Fibroblast of lung (primary cell): ENCODE measurements around the gene PDE11A. TPM values are rescaled to one million over a fixed set of nuclear protein-coding genes. Genes with fewer than 3 reads are reported as not detected.

Source experiments
- DNase-seq, 2 donors: peaks; one replicate each; pipeline versions ENCODE4 v3.0.0 to v3.0.0-alpha.2; 2010; ENCODE audit warnings: low read depth in 2 of 2
- H2AFZ ChIP-seq: 2 replicates; pipeline ENCODE4 v1.5.1; 2012; ENCODE audit warnings: low read length, control low read depth, inconsistent platforms
- H3K27ac ChIP-seq: 2 replicates; pipeline ENCODE4 v1.5.1; 2011; ENCODE audit warnings: low read length, control low read depth; ENCODE audit not compliant: insufficient read depth
- H3K27me3 ChIP-seq: 2 replicates; pipeline ENCODE4 v1.5.1; 2011; ENCODE audit warnings: mild to moderate bottlenecking, low read length; ENCODE audit not compliant: control insufficient read depth, insufficient read depth
- H3K36me3 ChIP-seq: 2 replicates; pipeline ENCODE4 v1.5.1; 2011; ENCODE audit warnings: low read length; ENCODE audit not compliant: control insufficient read depth, insufficient read depth
- H3K4me1 ChIP-seq: 2 replicates; pipeline ENCODE4 v1.5.1; 2011; ENCODE audit warnings: low read length; ENCODE audit not compliant: control insufficient read depth, insufficient read depth; ENCODE audit errors: extremely low read depth
- H3K4me2 ChIP-seq: 2 replicates; pipeline ENCODE4 v1.5.1; 2011; ENCODE audit warnings: low read length, control low read depth; ENCODE audit not compliant: insufficient read depth; ENCODE audit errors: extremely low read depth
- H3K4me3 ChIP-seq, 4 experiments: fragments of 200-600 bp in 1 of 4; sonication (generic) in 1 of 4; replicated peaks in 1 of 4; 2 replicates each; pipeline ENCODE4 v1.5.1; 2011 to 2016; ENCODE audit warnings: low read length in 4 of 4, low read depth in 3 of 4, mild to moderate bottlenecking in 3 of 4, control low read depth in 2 of 4, inconsistent platforms in 1 of 4, mixed read lengths in 1 of 4; ENCODE audit not compliant: insufficient read depth in 1 of 4; ENCODE audit errors: control extremely low read depth in 1 of 4
- H3K79me2 ChIP-seq: 2 replicates; pipeline ENCODE4 v1.5.1; 2012; ENCODE audit warnings: mild to moderate bottlenecking, low read length, inconsistent platforms; ENCODE audit not compliant: control insufficient read depth, insufficient read depth
- H3K9ac ChIP-seq: 2 replicates; pipeline ENCODE4 v1.5.1; 2011; ENCODE audit warnings: mild to moderate bottlenecking, low read length, control low read depth; ENCODE audit not compliant: insufficient read depth
- H3K9me3 ChIP-seq: 2 replicates; pipeline ENCODE4 v1.5.1; 2012; ENCODE audit warnings: low read depth, low read length; ENCODE audit not compliant: control insufficient read depth, insufficient read depth
- H4K20me1 ChIP-seq: 2 replicates; pipeline ENCODE4 v1.5.1; 2011; ENCODE audit warnings: low read length; ENCODE audit not compliant: control insufficient read depth, insufficient read depth; ENCODE audit errors: extremely low read depth
- EZH2 ChIP-seq: IDR thresholded peaks from 2 replicates; pipeline ENCODE4 v1.5.1; 2012; ENCODE audit warnings: low read length, control low read depth, mild to moderate bottlenecking; ENCODE audit errors: missing control alignments
- polyA plus RNA-seq, 2 donors: library from polyadenylated mRNA; depleted of rRNA in 1 of 2; stranded (reverse) in 1 of 2; unstranded in 1 of 2; fragments of >200 nt; gene quantifications; 2 replicates each; pipeline ENCODE4 v1.2.1, GENCODE V29; 2011 to 2012; ENCODE audit warnings: missing spikeins in 1 of 2
- total RNA-seq: library from RNA; depleted of rRNA; stranded (reverse); fragments of >200 nt; gene quantifications from 2 replicates; pipeline ENCODE4 v1.2.1, GENCODE V29; 2014
- TF ChIP-seq, protein P1 (sequence below), 2 donors: IDR thresholded peaks in 1 of 2; conservative IDR thresholded peaks in 1 of 2; 1 replicate in 1 of 2; 2 replicates in 1 of 2; pipeline ENCODE4 v1.5.1; 2011 to 2012; ENCODE audit warnings: low read length in 2 of 2, control low read depth in 1 of 2, inconsistent platforms in 1 of 2, low read depth in 1 of 2, mild to moderate bottlenecking in 1 of 2

Gene PDE11A
- total and polyA plus RNA-seq, 2 donors (not counting 1 experiment from before 2014, with no cell fraction given), result 0.03 to 0.33 TPM

DNA sequence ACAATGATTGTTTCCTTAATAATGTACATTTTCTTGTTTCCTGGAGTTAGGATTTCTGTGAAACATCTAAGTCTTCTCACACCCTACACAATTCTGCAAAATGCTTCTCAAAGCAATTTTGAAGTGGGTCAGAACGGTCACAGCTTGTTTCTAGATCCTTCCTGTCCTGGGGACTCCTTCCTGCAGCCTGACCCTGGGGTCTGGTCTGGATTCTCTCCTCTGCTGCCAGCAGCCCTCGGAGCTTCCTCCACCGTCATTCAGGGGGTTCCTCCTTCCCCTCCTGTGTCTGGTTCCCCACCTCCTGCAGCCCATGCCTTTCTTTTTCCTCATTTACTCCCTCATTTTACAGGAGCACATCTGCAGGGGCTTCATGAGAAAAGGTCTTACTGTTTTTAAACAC is 357.9 kb downstream of the PDE11A start:
- no peaks in the 10 kb centered on the region for H3K4me1 ChIP-seq
- no peak overlapping the region for H3K9ac ChIP-seq
- no peaks in the 10 kb centered on the region for H4K20me1 ChIP-seq
- H3K27me3 ChIP-seq, result no peaks in the 10 kb centered on the region
- H2AFZ ChIP-seq, result no peak overlapping the region
- no peaks in the 10 kb centered on the region for H3K9me3 ChIP-seq
- H3K36me3 ChIP-seq, result no peaks in the 10 kb centered on the region
- H3K4me2 ChIP-seq, result no peak overlapping the region
- no peak overlapping the region for H3K4me3 ChIP-seq
- TF ChIP-seq EZH2, result no peak
- DNase-seq, result no peak
- H3K27ac ChIP-seq, result no peak overlapping the region
- H3K79me2 ChIP-seq, result no peaks in the 10 kb centered on the region

DNA sequence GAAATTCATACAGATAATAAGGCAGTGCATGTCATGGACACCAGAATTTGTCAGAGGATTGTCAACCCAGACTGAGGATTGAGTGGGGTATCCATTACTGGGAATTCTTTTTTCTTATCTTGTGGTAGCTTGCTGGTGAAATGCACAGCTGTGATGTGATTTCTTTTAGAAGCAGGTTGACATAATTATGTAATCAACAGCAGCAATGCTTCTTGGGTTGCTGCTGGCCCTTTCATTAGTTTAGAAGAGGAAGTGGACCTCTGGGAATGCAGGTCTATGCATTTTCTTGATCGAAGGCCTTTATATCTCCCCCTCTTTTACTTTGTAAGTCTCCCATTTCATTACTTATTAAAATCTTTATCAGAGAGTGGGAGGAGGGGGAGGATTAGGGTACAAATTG is 360.1 kb downstream of the PDE11A start:
- no peaks in the 10 kb centered on the region for H3K9me3 ChIP-seq
- no peak for DNase-seq
- H3K4me2 ChIP-seq, result no peak overlapping the region
- H2AFZ ChIP-seq, result no peak overlapping the region
- H3K4me1 ChIP-seq, result no peaks in the 10 kb centered on the region
- H3K79me2 ChIP-seq, result no peaks in the 10 kb centered on the region
- TF ChIP-seq, protein P1, sequence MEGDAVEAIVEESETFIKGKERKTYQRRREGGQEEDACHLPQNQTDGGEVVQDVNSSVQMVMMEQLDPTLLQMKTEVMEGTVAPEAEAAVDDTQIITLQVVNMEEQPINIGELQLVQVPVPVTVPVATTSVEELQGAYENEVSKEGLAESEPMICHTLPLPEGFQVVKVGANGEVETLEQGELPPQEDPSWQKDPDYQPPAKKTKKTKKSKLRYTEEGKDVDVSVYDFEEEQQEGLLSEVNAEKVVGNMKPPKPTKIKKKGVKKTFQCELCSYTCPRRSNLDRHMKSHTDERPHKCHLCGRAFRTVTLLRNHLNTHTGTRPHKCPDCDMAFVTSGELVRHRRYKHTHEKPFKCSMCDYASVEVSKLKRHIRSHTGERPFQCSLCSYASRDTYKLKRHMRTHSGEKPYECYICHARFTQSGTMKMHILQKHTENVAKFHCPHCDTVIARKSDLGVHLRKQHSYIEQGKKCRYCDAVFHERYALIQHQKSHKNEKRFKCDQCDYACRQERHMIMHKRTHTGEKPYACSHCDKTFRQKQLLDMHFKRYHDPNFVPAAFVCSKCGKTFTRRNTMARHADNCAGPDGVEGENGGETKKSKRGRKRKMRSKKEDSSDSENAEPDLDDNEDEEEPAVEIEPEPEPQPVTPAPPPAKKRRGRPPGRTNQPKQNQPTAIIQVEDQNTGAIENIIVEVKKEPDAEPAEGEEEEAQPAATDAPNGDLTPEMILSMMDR (conservative IDR thresholded peaks at IDR 0.05 in 1 of 2, IDR thresholded peaks at IDR 0.05 in 1 of 2; ENCODE audit: low read depth in 1 of 2, low read length in 2 of 2), result no peak
- no peak for TF ChIP-seq EZH2
- H4K20me1 ChIP-seq, result no peaks in the 10 kb centered on the region
- H3K27me3 ChIP-seq, result no peaks in the 10 kb centered on the region
- no peak overlapping the region for H3K27ac ChIP-seq
- H3K9ac ChIP-seq, result no peak overlapping the region
- H3K36me3 ChIP-seq, result no peaks in the 10 kb centered on the region
- no peak overlapping the region for H3K4me3 ChIP-seq

DNA sequence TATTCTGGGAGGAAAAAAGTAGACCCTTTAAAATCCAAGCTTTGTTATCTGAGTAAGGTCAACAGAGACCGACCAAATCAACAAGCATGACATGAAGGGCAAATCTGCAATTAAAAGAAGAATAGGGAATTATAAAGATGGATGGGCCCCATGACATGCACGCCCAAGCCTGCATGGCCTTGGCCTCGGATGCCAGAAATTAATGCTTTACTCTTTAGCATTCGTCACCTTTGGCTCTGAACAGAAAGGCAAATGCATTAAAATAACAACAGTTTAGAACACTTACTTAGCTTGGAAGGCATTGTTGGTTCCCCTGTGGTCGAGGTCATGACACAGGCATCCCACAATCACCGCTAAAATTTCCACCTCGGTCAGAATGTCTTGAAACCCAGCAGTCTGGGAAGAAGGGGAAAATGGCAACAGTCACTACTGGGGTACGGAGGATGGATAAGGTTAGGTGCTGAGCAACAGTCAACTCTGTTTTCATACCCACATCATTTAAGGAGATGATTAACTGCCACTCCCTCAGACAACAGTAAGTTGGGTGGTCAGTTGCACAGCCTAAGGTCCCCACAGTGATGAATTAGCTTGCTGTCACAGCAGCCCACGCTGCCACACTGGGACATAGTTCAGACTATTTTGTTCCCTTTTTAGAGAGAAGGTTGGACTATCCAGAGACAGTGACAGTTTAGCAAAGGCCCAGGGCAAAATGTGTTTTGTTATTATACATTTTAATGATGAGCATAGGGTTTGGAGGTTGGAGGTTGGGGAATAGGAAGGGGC is 360.9 kb downstream of the PDE11A start:
- no peak overlapping the region for H3K27ac ChIP-seq
- H2AFZ ChIP-seq, result no peak overlapping the region
- H3K27me3 ChIP-seq, result no peaks in the 10 kb centered on the region
- H3K4me1 ChIP-seq, result no peaks in the 10 kb centered on the region
- no peak overlapping the region for H3K4me3 ChIP-seq
- H3K9ac ChIP-seq, result no peak overlapping the region
- H3K36me3 ChIP-seq, result no peaks in the 10 kb centered on the region
- H3K9me3 ChIP-seq, result no peaks in the 10 kb centered on the region
- TF ChIP-seq EZH2, result no peak
- TF ChIP-seq, protein P1 (conservative IDR thresholded peaks at IDR 0.05 in 1 of 2, IDR thresholded peaks at IDR 0.05 in 1 of 2; ENCODE audit: low read depth in 1 of 2, low read length in 2 of 2), result no peak
- H3K4me2 ChIP-seq, result no peak overlapping the region
- DNase-seq, result peak in 1 of 2 donors; percentile 24
- no peaks in the 10 kb centered on the region for H4K20me1 ChIP-seq
- H3K79me2 ChIP-seq, result no peaks in the 10 kb centered on the region
